Measurements from ENCODE around the gene PLEKHG7.
"Not testable (repeated sequence)": the region's sequence is repeated elsewhere in the genome, so short reads cannot be mapped to it uniquely, and the experiment has no call there.

The PLEKHG7 gene

DNA sequence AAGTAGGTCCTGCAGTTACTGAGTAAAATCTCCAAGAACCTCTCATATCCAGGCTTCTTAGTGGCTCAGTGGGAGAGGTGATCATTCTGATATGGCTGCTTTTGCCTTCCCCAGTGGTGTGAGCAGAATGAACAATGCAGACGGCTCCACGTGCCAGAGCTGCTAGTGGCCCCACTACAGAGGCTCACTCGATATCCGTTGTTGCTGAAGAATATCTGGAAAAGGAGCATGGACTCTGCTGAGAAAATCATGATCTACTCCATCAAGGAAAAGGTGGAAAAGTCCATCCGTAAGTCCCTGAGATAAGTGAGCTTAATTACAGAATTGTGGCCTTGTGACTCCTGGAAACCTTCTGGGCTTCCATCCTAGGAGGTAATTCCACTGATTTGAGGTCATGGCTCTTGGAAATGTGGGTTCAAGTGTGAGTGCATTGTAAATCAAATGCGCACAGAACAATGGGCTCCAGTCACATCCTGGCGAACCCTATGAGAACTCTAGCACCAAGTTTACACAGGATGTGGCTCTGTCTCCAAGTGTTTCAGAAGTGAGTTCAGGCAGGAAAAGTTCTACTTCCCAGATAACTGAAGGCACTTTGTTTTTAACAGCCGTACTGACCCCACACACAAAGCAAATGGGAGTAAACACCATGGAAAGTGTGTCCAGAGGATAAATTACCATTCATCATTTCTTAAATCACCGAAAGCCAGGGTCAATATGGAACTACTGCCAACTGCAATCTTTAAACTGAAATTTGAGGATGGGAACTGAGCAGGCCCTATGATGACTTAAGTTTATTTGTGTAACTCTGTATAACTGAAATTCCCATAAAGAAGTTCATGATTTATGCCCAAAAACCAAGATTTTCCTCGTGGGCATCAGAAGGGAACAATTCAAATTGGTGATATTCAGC lies 51.4 kb downstream of the PLEKHG7 start:
- DNase-seq: no peak

DNA sequence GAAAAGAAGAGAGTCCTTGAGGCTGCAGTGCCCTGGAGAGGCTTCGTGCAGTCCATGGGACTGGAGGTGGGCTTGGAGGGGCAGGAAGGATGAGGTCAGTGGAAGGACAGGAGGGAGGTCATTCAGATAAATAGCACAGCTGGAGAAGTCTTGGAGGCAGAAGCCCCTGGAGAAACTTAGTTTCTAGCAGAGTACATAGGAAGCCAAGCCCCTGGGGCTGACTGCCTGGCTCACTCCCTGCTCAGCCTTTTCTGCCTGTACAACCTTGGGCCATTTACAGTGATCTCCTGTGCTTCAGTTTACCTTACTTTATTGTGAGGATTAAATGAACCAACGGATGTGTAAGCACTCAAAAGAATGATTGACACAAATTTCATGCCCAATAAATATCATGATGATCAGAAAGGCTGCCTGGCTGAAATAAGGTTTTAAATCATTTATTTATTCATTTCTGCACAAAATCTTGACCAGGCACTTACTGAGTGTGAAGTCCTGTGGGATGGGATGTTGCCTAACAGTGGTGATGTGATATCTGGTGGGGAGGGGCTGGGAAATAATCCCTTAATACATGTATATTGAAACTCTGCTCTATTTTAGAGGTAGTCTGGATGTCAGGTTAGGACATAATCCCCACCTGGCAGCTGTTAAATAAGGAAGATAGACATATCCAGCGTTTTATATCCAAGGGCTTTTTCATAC lies 54.3 kb downstream of the PLEKHG7 start:
- no peak for DNase-seq

DNA sequence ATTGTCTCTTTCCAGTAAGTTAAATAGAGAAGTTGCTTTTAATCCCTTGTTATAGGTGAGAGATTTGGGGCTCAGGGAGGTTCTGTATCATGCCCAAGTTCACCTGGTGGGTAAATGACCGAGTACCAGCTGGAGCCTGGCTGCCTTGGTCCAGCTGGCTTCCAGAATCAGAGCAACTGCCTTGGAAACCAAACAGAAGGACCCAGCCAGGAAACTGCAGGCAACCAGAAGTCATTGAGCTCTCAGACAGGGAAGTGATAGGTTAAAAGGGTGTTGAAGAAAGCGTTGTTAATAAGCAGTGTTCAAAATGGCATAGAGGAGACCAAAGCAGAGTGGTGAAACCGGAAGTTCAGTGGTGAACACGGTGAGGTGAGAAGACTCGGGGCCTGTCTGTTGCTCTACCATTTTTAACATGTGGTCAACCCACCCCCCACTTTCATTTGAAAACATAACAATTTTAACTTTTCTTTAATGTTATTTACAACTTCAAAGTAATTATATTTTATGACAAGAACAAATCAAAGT lies 54.9 kb downstream of the PLEKHG7 start:
- no peak for DNase-seq

DNA sequence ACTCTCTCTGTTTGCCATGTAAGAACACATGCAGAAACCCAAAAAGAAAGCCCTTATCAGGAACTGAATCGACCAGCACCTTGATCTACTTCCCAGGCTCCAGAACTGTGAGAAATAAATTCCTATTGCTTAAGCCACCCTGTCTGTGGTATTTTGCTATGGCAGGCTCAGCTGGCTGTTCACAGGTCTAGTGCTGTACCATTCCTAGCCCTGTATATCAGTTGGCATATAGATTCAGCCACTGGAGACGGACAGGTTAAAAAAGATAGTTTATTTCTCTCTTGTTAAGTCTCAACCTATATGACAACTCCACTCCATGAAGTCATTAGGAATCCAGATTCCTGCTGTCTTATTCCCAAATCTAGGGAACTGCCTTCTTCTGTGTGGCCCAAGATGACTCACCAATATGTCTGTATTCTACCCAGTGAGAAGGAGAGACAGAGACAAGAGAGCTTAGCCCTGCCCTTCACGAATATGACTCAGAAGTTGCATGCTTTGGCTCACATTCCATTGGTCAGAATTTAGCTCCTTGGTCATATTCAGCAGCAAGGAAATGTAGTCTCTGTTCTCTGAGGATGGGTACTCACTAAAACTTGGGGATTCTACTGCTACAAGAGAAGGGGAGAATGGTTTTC lies 57.0 kb downstream of the PLEKHG7 start:
- no peak for DNase-seq

DNA sequence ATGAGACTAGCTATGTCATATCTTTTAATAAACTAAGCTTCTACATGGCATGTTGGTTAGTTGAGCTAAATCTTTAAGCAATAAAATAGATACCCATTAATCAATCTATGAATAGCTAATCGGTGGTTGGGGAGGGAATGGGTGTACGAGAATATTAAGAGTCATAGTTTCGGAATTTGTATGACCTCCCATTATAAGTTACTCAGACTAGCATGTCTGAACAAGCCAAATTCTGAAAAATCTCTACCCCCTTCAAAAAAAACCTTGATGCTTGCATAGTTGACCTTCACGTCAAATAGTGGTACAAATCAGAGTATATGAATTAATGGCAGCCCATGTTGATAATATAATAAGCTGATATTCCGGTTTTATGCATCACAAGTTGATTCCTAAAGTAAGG lies 60.0 kb downstream of the PLEKHG7 start:
- DNase-seq: no peak

DNA sequence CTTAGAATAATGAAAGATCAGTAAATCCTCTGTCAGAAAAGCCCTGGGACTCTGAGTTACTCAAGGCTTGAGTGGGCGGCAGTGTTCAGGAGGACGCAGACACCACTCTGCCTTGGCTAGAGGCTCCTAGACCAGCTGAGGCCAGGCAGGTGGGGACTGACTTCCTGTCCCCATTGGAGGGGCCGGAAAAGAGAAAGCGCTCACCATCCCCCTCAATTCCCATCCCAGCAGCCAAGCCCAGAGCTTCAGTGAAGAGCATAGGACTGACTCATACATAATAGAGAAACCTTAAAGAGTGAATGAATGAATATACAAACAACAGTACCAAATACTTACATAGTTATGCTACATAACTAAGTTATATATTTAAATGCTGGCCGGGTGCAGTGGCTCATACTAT lies 62.0 kb downstream of the PLEKHG7 start:
- no peak for DNase-seq

DNA sequence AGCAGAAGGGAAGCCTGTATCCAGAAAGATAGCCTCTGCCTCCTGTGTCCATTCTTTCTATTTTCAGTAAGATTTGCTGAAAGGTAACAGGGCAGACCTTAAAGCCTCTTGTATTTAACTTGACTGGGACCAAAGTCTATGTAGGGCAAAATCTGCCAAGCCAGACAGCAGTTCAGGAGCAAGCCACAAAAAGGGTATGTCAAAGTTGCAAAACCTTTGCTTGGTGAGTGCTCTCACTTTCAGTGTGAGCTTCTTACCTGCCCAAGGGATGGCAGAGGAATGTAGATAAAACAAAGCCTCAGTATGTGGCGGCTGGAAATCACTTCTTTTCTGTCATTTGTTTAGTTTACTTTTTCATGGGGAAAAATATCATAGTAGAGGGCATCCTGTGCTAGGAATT lies 63.1 kb downstream of the PLEKHG7 start:
- no peak for DNase-seq

DNA sequence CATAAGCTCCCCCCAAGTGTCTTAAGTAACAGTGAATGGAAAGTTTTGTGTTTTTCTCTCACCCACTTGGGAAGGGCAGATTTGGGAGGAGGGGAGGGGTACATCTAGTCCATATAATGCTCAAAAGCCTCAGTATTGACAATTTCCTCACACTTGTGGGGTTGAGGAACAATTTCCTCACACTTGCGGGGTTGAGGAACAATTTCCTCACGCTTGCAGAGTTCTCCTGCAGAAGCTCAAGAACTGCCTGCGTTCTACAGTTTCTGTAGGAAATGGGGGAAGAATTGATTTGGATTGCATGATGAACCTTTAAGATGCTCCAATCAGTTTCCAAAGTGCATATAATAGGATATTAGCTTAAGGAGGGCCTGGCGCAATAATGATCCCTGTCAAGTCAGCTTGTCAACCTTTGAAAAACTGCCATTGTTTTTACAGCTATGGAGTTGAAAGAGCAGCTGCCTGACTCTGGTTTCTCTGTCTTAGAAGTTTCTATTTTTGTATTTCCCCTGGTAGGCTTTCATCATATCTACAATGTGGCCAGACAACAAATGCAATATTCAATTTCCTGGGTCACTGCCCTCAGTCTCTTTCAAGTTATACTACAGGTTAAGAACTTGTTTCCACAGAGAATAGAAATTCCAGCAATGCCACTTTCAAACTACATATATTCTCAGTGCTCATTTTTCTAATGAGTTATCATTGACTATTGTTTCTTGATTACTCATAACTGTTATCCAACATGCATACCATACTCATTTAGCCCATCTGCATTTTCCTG lies 66.5 kb downstream of the PLEKHG7 start:
- DNase-seq: peak; percentile 60

DNA sequence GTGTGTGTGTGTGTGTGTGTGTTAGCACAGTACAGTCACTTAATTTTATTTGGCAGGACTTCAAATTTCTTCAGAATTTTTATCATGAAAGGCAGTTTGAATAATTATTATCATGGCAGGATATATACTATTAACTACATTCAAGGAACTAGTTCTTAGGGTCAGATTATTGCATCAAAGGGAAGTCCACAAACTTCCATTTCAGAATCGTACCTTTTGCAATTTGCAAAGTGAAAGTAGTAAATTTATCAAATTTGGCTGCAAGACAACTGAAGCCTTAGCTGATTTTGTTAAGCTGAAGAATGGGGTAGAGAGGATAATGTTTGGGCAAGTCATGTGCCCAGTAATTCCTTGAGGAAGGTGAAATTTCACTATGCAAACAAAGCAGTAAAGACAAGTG lies 68.2 kb downstream of the PLEKHG7 start:
- no peak for DNase-seq

DNA sequence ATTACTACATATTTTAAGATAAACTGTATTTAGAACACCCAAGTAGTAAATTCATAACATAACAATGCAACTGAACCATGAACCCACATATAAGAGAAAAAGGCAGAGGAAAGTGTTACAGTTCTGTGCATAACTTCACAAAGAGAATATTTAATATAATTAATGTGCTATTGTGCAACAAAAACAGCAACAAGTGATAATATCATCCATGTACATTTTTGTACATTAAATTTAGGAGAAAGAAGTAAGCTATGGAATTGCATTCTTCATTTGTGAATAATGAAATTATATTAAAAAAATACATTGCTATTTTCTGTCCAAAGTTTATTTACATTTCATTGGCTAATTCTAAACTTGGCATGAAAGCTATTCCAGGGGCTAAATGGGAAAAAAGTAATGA lies 72.6 kb downstream of the PLEKHG7 start:
- no peak for DNase-seq

DNA sequence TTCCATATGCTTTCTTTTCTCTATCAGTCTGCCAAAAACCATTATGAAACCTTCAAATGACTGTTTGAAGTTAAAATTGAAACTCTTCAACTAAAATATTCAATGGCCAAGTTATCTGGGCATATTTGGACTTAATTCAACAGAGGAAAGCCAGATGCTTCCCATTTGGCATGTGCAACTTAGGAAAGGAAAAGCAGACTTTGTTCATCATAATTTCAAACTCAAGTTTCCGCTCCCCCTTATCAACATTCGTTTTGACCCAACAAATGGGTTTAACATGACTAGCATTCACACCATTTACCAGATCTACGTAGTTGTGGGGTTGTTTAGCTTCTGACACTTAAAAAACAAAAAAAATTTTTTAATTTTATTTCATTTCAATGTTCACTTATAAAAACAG lies 75.7 kb downstream of the PLEKHG7 start:
- DNase-seq: no peak

DNA sequence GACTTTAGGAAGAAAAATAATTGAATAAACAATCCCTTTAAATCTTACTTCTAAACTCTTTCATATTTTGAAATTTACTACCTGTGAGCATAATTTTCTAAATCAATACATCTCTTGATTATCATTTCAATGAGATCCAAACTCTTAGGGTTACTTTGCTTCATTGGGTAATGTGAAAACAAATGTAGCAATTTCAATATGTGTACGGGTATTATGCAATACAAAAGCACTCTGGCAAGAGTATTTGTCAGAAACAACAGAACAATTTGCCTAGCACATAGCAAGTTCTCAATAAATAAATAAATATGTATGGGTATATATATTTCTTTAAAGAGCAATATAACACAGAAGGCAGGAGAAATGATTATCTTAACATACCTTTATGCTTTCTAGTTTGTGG lies 77.1 kb downstream of the PLEKHG7 start:
- no peak for DNase-seq

DNA sequence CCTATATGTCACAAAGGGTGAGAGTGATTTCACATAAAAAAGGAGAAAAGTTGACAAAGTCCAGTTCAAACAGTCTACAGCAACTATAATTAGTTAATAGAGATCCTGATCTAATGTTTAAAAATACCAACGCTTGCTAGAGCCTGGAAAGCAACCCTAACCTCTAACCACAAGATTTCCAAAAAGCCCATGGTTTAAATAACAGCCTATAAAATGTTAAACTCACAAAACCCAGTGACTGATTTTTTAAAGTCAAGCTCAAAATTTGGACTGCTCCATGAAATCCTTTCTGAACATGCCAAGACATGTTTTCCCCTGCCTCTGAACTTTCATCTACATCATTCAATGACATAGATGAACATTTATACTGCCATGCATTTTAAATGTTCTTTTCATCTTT lies 81.6 kb downstream of the PLEKHG7 start:
- no peak for DNase-seq

DNA sequence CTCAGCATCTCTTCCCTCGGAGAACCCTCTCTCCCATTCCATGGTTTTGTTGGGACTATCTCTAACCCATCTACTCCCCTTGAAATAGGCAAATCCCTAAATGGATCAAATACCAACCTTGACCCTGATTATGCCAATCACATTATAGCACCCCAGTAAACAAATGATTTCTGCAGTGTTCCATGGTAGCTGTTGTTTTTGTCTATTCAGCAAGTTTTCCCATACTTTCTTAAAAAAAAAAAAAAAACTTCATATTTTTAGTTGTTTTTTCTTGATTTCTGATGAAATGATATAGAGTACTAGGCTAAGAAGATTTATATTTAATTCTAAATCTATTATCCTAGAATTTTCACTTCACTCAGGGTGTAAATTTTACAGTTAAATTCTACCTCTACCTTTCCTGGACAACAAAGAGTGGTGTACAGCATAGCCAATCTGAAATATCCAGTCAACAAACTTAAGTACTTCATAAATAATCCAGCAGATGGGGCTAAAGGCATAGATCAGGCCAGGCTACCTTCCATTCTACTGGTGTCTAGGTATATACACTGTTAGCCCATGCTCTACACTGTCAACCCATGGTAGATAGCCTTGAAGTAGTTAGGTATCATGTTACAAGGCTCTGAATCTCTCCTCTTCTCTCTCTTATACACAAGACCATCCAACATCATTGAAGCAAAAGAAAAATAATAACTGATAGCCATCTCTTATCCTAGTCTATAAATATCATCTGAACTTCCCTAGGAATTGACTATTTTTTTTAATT lies 82.2 kb downstream of the PLEKHG7 start:
- peak; percentile 73 for DNase-seq

DNA sequence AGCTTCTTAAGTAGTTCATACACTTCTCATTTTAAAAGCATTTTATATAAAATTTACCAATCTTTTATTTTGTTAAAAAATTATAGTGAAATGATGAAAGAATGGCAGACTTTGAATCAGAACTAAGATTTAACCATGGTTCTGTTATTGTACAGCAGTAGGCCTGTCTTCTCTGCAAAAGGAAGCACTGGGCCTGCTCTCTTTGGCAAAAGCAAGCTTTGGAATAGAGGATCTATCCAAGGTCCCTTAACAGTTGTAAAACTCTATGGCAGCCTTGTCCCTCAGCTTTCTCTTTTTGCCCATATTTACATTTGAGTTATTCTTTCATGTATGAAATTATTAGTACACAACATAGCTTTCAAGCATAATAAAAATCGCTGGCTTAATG lies 82.8 kb downstream of the PLEKHG7 start:
- no peak for DNase-seq

DNA sequence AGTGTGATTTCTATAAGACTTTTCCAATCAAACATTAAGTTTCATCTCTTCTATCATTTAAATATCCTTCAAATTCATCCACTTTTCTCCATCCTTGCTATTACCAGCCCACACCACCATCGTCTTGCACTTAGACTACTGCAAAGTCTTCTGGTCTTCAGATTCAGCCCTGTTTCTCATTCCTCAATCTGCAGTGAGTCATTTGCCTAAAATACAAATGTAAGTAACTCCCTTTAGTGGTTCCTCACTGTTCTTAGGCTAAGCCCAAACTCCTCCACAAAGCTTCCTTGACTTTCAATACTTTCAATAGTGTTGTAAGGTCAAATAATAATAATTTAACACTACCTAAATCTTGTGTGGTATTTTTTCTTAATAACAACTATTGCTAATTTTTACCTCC lies 83.3 kb downstream of the PLEKHG7 start:
- no peak for DNase-seq

DNA sequence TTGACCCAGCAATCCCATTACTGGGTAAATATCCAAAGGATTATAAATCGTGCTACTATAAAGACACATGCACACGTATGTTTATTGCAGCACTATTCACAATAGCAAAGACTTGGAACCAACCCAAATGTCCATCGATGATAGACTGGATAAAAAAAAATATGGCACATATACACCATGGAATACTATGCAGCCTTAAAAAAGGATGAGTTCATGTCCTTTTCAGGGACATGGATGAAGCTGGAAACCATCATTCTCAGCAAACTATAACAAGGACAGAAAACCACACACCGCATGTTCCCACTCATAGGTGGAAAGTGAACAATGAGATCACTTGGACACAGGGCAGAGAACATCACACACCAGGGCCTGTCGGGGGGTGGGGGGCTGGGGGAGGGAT lies 91.6 kb downstream of the PLEKHG7 start:
- not testable (repeated sequence) for DNase-seq

DNA sequence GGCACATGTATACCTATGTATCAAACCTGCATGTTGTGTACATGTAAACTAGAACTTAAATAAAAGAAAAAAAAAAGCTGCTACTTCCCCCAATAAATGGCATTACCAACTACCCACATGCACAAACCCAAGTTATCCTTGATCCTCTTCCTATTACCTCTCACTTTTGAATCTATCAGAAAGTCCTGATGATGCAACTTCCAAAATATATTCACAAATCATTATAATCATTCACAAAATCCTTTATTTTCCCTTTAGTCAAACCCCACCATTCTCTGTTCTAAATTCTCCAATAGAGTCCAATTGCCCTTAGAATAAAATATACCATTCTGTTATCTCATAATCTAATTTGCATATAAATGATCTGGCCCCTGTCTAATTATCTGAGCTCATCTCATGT lies 92.0 kb downstream of the PLEKHG7 start:
- no peak for DNase-seq

DNA sequence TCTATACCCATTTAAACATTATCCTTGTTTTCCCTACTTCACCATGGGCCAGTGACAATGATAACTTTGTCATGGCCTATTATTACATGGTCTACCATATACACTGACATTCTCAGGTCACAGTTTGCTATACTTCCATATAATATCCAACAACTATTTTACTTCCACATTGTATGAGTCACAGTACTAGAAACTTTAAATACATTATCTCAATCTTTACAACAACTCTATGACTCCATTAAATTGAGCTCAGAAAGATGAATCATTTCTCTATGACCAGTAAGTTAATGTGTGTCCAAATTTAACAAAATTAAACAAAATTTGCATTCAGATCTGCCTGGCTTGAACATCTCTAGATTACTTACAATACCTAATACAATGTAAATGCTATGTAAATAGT lies 93.9 kb downstream of the PLEKHG7 start:
- no peak for DNase-seq

DNA sequence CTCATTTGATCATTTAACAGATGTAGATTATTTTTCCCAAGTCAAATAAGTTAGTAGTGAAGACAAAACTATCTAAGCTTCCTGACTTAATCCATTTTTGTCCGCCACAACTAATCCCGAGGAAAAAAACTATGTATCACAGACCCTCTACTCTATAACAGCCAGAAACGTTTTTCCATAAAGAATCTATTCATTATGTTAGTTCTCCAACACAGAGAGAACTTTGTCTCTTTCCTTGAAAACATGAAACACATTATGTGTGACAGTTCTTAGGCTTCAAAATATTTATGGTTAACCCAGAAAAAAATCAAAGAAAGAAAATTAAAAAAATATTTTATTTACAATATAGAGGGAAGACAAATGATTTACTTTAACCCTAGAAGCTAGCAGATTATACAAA lies 100.1 kb downstream of the PLEKHG7 start:
- no peak for DNase-seq

DNA sequence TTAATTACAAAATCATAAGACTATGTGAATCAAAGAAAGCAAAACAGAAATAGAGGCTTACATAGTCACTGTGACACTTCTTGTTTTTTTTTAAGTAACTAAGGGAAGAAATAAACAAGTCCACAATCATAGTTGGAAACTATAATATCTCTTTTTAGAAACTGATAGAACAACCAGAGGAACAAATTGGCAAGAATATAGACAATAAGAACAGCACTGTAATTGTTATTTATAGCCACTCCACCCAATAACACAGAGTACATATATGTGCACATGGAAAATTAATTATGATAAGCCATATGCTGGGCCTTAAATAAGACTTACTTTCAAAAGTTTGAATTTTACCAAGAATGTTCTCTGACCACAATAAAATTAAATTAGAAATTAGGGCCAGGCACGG lies 101.1 kb downstream of the PLEKHG7 start:
- DNase-seq: no peak

DNA sequence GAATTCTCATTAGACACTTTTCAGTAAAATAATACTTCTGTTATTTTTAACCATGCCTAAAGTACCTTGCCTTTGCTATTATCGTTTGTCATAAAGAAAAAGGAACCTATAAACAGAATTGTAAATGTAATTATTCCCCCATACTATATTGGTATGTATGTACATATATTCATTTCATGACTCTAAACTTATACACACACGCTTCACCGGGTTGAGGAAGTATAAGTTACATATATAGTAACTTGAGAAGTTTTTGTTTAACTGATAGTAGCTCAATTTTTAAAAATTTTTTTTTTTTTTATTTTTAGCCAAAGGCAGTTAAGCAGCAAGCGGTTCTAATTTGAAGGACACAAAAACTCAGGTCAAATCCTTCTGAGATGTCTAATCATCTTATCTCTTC lies 107.6 kb downstream of the PLEKHG7 start:
- no peak for DNase-seq

Measured in SIG-M5 (cell line).